ENCODE data around the gene IL24.

IL24 gene

DNA sequence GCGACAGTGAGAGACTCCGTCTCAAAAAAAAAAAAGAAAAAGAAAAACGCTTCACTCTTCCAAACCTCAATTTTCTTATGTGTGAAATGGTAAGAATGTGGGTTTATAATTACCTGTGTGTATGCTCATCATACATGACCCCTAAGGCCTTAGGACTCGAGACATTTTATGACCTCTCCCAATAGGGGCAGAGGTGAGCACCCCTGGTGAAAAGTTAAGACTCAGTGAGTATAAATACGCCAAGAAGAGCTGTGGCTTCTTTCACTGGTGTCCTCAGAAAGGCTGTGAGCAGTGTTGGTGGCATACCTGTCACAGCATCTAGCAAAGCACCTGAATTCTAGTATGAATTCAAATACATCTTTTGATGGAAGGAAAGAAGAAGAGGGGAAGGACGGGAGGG is 32.3 kb downstream of the IL24 start:
- DNase-seq, result no peak

DNA sequence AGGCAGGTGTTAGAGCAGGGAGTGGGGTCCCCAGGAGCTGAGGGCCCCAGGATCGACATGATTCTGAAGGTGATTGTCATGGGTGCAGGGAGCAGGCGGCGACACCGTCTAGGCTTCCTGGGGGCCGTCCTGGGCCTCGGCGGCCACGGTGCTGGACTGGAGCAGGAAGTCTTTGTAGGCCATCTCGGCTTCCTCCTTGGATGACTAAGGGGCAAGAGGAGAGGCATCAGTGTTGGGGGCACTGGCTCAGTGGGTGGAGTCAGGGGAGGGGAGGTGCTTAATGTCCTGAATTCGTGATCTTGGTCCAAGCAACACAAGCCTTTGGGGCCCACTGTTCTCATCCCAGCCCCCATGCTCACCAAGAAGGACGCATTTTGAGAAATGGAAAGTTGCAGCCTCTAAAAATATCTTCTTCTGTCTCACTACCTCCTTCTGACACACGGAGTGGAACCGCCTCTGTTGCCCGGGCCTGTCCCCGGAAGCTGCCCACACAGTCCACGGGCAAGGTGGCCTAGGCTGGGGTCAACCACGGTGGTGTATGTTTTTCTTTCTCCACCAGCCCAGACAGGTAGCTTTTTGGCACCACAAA is 33.1 kb downstream of the IL24 start:
- no peak for DNase-seq

DNA sequence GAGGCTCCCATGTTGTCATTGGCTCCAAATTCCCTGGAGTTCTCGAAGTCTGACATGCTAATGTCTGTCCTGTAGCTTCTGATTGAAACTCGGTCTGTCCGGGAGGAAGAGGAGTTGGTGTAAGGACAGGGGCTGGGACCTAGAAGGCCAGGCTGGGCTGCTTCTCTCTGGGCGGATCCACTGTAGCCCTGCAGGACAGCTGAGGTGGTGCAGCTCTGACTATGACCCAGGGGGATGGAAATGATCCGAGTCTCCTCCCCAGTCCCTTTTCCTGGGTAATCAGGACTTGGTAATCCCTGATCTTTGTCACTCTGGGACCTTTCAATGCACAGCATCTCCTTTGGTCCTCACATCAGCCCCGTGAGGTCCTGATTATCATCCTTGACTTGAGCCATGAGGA is 34.5 kb downstream of the IL24 start:
- no peak for DNase-seq

DNA sequence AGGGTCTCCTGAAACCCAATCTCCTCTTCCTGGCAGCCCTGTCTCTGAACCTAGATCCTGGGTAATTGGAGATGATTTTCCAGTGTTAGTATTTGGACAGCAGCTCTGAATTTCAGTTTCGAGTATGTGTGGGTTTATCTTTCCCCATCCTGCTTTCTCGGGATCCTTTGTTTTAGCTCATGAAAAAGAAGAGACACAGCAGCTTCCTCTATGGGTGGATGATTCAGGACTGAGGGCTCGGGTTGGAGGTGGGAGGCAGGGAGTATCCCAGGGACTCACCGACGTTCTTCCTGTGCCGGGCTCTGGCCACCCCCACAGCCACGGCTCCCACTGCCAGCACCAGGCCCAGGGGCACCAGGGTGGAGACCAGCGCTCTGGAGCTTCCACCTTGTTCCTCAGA is 34.9 kb downstream of the IL24 start:
- DNase-seq, result no peak

DNA sequence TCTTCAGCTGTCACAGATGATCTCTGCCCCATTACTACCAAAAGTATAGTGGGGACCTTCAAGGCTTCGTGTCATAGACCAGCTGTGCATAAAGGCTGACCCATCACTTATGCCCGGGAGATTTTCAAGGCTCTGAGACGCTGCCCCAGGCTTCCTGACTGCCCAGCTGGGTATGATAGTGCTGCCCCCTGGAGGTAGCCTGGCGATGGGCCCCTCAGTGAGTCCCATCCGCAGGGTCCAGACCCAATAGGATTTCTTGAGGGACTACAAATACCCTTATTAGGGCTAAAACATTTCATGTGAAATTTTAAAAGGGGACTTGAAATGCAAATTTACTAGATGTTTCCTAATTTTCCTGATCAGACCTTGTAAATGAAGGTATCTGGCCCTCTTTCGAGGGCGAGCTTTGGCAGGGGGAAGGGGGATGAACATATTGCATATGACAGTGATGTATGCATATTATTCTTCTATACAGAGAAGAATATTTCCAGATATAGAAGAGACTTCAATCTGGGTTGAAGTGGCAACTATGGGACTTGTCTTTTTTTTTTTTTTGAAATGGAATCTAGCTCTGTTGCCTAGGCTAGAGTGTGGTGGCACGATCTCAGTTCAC is 36.2 kb downstream of the IL24 start:
- no peak for DNase-seq

DNA sequence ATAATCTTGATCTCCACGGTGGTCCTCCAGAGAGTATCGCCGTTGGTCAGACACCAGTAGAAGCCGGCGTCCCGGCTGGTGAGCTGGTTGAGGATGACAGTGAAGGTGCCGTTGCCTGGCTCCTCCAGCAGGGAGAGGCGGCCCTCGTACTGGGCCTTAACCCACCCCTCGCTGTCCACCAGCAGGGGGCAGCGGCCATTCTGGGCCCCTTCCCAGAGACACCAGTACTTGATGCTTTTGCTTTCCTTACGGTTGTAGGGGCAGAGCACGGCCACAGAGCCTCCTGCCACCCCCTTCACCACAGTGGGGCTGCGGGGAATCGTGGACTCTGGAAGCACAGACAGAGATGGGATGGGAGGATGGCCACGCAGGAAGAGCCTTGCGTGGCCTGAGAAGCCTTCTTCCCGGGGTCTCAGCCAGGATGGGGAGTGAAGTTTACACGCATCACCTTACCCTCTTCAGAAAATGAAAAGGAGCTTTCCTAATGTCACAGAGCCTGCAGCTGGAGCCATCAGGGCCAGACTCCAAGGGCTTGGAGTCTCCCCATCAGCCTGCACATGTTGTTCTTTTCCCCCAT is 38.3 kb downstream of the IL24 start:
- no peak for DNase-seq

DNA sequence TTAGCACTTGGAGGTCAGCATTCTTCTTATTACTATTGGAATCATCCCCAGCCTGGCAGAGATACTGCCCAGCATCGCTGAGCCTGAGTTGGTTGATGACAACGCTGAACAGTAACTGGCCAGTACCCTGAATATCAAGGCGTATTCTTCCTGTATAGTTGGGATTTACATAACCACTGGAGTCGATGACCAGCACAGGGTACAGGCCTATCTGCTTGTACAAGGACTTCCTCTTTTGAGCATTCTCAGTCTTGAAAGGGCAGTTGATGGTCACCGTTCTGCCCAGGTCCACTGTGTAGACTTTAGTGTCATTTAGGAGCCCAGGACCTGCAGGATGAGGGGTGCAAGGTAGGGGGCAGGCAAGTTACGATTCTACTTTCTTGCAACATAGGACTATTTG is 40.2 kb downstream of the IL24 start:
- no peak for DNase-seq

DNA sequence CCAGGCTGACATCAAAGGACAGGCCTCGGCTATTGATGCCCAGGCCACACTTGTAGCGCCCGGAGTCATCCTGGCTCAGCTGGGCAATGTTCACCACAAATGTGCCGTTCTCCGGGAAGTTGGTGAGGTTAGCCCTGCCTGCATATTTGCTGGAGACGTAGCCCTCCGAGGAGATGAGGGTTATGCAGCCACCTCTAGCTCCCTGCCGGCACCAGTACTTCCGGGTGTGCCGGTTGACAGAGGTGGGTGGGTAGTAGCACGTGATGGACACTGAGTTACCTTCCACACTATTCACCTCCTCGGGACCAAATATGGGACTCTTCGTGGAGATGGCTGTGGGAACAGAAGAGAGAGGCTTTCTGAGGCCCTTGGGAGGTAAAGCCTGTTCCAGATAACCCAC is 41.9 kb downstream of the IL24 start:
- DNase-seq, result no peak

DNA sequence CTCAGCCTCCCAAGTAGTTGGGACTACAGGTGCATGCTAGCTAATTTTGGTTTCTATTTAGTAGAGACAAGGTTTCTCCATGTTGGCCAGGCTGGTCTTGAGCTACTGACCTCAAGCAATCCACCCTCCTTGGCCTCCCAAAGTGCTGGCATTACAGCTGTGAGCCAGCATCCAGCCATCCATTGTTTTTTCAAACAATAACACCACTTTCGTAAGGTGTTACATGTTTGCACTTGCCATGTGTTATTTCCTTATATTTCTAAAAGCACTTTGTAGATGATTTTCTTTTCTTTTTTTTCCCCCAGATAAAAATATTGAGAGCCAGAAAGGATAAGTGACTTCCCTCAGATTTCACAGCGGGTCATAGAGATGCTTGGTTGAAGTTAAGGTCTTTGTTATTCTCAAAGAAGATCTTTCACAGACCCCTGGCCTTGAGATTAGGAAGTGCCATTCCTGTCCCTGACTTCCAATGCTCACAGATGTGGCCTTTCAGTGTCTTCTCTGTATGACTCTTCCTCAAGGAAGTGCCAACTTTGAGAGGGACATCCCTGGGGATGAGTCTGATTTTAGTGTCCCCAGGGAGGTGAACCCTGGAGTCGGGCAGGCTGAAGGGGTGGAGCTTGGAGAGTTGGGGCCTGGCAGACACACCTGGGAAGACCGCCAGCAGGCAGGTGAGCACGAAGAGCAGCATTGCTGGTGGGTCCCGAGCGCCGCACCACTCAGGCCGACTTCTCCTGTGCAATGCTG is 42.8 kb downstream of the IL24 start:
- no peak for DNase-seq

DNA sequence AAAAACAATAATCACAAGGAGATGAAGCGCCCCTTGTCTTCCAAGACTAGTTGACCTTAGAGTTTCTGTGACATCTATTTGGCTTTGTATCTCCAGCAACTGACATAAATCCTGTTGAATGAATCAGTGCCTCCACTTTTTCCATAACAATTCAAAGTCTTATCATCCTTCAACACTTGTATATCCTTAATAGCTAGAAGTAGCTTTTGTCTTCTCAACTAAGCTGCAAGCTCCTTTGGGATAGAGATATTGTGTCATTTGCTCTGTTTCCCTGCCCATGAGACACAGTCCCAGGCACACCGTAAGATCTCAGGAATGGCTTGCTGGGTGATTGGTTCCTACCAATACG is 43.3 kb downstream of the IL24 start:
- no peak for DNase-seq

DNA sequence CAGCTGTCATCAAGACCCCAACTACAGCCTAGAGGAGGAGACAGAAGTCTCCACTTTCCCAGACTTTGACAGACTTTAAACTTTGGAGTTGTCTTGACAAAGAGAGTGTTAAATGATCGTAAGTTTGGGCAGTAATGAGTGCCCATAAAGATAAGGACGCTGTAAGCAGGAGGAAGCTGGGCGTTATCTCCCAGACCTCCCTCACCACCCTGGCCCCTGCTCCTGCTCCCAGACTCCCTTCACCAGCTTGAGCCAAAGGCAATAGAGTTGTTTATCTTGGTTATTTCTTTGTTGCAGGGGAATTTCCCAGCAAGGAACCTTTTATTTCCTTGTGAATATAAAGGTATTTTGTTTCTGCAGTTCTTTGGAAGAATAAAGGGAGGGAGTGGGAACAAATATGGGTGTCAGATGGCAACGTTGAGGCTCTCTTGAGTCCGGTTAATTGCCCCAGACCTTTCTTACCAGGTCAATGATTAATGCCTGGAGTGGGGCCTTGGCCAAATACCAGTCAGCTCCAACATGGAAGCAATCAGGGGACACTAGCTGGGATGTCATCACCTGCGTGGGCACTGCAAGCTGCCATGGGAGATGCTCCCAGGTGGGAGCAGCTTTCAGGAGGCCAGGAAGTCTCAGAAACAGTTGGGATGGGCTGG is 44.6 kb downstream of the IL24 start:
- DNase-seq, result no peak

DNA sequence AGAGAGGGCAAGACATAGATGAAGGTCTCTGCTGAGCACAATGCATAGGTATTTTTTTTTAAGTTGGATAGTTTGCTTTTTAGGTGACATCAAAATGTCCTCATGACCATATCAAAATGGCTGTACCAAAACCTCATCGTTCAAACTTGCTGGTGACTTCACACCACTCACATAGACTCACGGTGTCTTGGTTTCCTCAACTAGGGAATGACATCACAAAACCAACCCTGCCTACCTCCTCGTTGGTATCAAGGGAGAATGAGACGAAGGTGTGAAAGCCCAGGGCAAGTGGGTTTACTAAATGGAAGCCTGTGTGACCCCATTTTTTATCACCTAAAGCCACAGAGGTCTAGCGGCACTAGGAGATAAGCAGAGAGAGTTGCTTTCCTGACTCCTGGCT is 47.5 kb downstream of the IL24 start:
- DNase-seq, result no peak

DNA sequence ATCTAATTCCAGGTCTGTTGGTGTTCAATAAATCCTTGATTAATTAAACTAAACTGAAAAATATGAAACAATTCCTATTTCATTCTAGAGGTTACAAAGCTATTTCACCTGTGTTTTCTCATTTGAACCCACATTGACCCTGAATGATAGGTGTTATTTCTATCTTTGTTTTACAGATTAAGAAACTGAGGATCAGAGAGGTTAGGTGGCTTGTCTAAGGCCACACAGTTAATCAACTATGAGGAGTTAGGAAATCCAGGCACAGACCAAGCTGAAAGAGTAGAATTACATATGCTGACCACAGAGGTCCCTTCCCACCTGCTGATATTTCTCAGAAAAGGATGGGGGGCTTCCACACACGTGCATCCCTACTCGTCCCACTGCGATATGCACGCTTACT is 48.5 kb downstream of the IL24 start:
- no peak for DNase-seq

DNA sequence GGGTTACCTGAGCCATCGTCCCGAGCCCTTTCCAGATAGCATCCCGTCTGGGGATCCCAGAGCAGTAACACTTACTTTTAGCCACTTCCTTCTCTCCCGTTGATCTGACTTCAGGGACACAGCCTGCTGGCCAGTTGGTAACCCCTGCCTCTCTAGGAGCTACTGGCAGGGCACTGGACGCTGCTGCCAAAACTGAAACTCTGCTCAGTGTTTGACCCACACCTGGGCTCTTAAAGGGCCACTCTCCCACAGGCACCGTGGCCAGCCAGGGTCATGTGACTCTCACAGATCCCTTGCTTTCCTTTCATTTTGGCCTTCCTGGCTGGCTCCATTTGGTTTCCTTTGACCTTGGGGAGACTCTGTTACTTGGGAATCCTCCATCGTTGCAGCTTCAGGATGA is 49.0 kb downstream of the IL24 start, which contains the start of gene PIGR:
PIGR (minus strand) TSS at position 206 of the 400 bp plus-strand sequence. CDS start 5,935 bp downstream, outside the sequence.
- DNase-seq, result no peak

DNA sequence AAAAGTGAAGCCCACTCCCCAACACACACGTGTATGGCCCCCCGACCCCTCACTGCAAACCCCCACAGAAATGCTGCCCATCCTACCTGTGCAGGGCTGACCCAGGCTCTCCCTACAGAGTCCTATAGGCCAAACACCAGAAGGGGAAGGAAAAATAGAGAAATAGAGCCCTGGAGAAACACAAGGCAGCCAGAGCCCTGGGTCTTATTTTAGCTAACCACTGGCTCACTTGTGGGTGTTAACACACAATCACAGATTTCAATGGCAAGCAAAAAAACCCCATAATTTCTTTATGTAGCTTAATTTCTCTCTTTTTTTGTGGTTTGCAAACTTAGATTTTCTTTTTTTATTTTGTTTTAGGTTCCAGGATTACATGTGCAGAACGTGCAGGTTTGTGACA is 50.0 kb downstream of the IL24 start:
- no peak for DNase-seq

DNA sequence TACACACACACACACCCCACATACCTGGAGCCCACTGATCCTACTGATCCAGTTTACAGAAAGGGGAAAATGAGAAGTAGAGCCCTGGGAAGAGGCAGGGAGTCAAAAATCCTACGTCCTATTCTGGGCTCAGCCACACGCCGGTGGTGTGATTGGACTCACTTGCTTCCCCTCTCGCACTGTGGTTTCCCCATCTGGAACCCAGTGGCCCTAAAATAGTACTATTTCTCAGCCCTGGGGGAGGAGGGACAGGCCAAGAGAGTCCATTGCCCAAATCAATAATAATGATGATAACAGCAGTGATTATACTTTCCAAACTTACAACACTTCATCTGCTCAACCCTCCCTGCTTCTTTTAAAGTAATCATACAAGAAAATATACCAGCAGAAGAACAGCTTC is 52.0 kb downstream of the IL24 start:
- no peak for DNase-seq

DNA sequence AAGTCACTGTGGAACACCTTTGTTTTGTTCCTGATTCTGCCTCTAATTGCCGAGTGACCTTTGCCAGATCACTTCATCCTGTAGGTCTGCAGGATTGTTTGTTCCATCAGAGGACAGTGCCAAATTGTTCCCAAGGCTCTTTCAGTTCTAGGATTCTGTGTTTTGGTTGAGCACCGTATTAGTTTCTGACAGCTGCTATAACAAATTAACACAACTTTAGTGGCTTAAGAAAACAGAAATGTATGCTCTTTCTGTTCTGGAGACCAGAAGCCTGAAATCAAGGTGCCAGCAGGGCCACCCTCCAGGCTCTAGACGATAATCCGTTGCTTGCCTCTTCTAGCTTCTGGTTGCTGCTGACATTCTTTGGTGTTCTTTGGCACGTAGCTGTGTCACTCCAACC is 52.4 kb downstream of the IL24 start:
- no peak for DNase-seq

DNA sequence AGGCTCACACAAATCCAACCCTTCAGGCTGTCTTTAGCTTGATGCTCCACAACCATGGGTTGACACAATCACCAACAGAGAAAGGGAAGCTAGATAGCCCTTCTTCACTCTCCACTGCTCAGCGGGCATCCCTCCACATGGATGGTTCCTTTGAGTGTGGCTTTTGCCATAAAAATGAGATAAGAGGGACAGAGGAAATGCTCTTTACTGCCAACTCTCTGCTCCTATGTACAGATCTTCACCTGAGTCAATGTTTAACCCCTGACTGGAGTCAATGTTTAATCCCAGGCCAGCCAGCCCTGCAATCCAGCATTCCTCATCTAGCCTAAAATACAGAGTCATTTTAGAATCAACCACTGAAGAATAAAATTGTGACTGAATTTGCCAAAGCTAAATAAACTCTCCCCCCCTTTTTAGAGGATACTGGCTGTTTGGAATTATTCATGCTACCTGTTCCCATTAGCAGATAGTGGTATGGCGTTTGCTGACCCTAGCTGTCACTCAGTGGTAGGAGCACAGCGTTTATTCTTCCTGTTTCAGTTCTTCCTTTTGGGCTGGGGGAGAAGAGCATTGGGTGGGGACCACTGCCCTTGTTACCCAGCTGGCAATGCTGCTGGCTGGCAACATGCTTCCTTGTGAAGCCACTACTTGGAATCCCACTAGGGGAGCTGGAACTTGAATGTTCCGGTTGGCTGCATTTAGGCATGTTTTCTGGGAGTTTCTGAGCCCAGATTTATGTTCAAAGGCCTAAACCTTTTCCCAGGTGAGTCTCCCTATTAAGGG is 54.3 kb downstream of the IL24 start:
- no peak for DNase-seq

DNA sequence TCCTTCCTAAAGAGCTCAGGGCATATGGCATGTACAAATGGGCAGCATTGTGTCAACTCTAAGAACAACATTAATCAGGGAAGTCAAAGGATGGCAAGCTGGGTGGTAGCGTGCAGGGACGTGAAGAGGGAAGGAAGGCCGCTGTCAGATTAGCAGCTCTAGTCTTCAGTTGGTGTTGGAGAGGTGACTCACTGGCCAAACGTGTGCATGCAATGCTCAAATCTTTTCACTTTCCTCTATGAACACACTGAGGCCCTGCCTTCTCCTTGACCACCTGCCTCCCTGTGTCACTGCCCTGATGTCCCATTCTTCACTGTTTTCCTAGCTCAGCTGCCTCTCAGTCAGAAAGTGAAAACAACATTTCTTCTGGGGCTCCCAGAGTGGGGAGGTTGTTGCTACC is 54.9 kb downstream of the IL24 start:
- no peak for DNase-seq

DNA sequence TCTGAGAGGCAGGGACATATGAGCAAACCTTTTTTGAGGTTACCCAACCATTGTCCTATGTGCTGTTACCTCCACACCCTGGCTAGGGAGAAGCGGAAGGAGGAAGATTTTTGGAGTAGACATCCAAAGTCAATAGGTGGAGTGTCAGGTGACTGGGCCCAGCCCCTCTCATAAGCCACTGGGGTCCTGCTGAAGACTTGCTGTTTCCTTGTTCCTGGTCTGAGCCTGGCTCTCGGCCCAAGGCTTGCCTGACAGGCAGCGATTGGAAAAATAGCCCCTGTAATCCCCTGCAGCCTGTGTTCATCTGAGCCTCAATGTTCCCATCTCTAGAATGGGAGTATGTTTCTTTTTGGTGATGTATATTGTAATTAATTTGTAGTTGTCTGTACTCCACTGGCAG is 55.9 kb downstream of the IL24 start:
- DNase-seq, result no peak

DNA sequence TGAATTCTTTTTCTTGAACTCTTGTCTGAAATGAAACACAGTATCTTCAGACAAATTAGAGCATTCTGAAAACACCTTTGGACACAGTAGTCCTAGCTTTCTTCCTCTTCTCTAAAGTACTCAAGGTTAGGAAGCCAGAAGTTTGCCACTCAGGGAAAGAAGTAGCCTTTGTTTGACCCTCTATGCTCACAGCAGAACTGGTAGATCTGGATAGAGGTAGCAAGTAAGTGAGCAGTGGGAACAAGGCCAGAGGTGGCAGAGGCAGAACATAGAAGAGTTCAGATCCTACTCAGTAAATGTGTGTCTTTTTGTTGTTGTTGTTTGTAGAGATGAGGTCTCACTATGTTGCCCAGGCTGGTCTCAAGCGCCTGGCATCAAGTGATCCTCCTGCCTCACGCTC is 56.4 kb downstream of the IL24 start:
- no peak for DNase-seq

Data from SIG-M5 (cell line).